Skin of body (tissue), 3 donors: ENCODE measurements around the gene IFRD1. TPM values are rescaled to one million over a fixed set of nuclear protein-coding genes. Genes with fewer than 3 reads are reported as not detected.
"Not testable (repeated sequence)": the region's sequence is repeated elsewhere in the genome, so short reads cannot be mapped to it uniquely, and the experiment has no call there.

Source experiments
- DNase-seq: peaks from one replicate; lab custom pipeline; 2025; lab: John Stamatoyannopoulos, UW
- small RNA-seq: library from RNA; depleted of rRNA; stranded (forward); fragments of <200 nt; gene quantifications from one replicate; pipeline ENCODE3, GENCODE V24; 2014; ENCODE audit warnings: low replicate concordance
- total RNA-seq: library from RNA; depleted of rRNA; stranded (reverse); fragments of >200 nt; gene quantifications from one replicate; pipeline ENCODE4 v1.2.3, GENCODE V29; 2014

Gene IFRD1
- total RNA-seq, 1 donor from 2014 or later, result 63.4 TPM

- DNase-seq, result no peak
Observed at GRCh38 chr7:112512451-112513210, 62.4 kb downstream of the IFRD1 start.

- DNase-seq, result no peak
Observed at GRCh38 chr7:112515989-112516388, 65.7 kb downstream of the IFRD1 start.

- not testable (repeated sequence) for DNase-seq
Observed at GRCh38 chr7:112516418-112516817, 66.2 kb downstream of the IFRD1 start.

DNA sequence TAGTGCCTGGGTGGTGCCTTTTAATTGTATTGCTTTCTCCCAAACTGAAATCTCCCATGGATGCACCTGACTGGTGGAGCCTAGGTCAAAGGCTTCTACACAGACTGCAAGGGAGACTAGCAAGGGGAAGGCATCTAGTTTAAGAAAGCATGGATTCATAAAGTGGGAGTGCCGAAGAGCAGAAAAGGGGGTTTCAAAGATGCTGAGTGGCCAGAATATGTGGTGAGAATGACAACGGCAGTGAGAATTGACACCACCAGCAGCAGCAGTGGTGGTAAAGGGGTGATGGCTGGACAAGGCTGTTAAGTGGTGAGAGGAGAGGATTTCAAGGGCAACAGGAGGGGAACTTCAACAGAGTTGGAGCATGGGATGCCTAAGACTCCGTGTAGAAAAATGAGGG lies 67.2 kb downstream of the IFRD1 start:
- DNase-seq, result no peak

- no peak for DNase-seq
Observed at GRCh38 chr7:112520787-112521186, 70.5 kb downstream of the IFRD1 start.

DNA sequence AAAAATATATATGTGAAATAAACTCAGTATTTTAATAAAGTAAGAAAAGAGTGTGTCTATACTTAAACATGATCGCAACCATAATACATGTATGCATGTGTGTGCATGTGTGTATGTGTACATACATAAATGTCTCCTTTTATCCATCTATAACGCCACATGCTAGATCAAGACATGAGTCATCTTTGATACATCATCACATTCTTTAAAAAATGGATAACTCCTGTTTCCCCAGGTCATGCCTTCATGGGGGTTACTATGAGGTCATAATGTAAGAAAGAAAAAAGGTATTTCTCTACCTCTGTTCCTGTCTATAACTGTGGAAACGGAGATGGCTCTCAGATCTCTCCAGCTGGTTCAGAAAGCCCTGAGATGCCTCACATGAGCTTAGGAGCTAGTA lies 71.7 kb downstream of the IFRD1 start:
- no peak for DNase-seq

GRCh38 chr7:112523871-112524270 lies 73.6 kb downstream of the IFRD1 start:
- no peak for DNase-seq

Small RNAs within 50 kb of the gene (small RNA-seq; reads per million reads assigned to genes)
- not detected for gene AC079741.1

Other genes with a start within 250 kb of the IFRD1 start
- 29.7 TPM for gene DOCK4, start 244.1 kb upstream of the IFRD1 start, total RNA-seq
- gene ZNF277, start 243.8 kb upstream of the IFRD1 start, total RNA-seq, result 31.7 TPM
- gene LSMEM1, start 30.5 kb downstream of the IFRD1 start, total RNA-seq, result 6.5 TPM